Large intestine (tissue), 3 donors: ENCODE measurements around the gene MYO5C. TPM values are rescaled to one million over a fixed set of nuclear protein-coding genes. Genes with fewer than 3 reads are reported as not detected.

Experiments
- DNase-seq, 2 donors: peaks; one replicate each; pipeline versions ENCODE4 v3.0.0 to v3.0.0-alpha.2; 2013
- H3K27ac ChIP-seq: one replicate; pipeline ENCODE4 v1.5.1; 2013; ENCODE audit warnings: low read length
- H3K27me3 ChIP-seq: 2 replicates; pipeline ENCODE4 v1.6.1; 2013; ENCODE audit warnings: low read length; ENCODE audit not compliant: control insufficient read depth, insufficient read depth
- H3K36me3 ChIP-seq: 2 replicates; pipeline ENCODE4 v1.6.1; 2013; ENCODE audit warnings: low read length; ENCODE audit not compliant: control insufficient read depth, insufficient read depth
- H3K4me1 ChIP-seq: one replicate; pipeline ENCODE4 v1.6.1; 2013; ENCODE audit warnings: low read length; ENCODE audit not compliant: control insufficient read depth, insufficient read depth
- H3K4me3 ChIP-seq: one replicate; pipeline ENCODE4 v1.5.1; 2013; ENCODE audit warnings: low read length
- H3K9me3 ChIP-seq: one replicate; pipeline ENCODE4 v1.6.1; 2013; ENCODE audit warnings: mild to moderate bottlenecking, low read depth, low read length, moderate library complexity; ENCODE audit not compliant: control insufficient read depth
- WGBS: methylation state at CpG from one replicate; pipeline ENCODE4 v1.1.5; 2013; ENCODE audit warnings: low lambda C conversion rate; ENCODE audit not compliant: insufficient coverage; 5-methylcytosine and 5-hydroxymethylcytosine counted together
- polyA plus RNA-seq: library from polyadenylated mRNA; unstranded; fragments of 120-200 nt; gene quantifications from one replicate; pipeline ENCODE4 v1.2.1, GENCODE V29; 2013

The MYO5C gene
- polyA plus RNA-seq, 1 donor, result 12.8 TPM

DNA sequence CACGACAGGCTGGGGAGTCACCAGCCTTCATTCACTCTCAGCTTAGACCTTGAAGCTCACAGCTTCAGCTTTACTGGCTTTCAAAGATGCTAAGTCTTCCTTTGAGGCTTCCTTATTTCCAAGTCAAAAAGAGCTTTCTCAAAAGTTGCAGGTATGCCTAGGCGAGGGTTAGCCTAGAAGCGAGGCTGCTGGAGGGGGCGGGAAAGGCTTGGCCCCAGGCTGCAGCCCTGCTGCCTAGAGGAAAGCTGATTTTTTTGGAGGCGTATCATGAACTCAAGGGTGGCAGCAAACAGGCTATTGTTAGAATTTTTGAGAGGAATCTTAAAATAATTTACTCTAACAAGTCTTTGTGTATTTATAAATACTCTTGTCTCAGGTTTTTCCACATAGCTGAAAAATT is 37.1 kb downstream of the MYO5C start:
- H3K27ac ChIP-seq, result no peak overlapping the region
- DNase-seq, result no peak
- no peak overlapping the region for H3K4me3 ChIP-seq
- H3K9me3 ChIP-seq, result no peaks in the 10 kb centered on the region
- no CpG with 5 or more reads among the region's 5 CpGs for WGBS
- H3K4me1 ChIP-seq, result no peaks in the 10 kb centered on the region
- no peaks in the 10 kb centered on the region for H3K27me3 ChIP-seq
- H3K36me3 ChIP-seq, result peaks cover 9% of the 10 kb centered on the region

DNA sequence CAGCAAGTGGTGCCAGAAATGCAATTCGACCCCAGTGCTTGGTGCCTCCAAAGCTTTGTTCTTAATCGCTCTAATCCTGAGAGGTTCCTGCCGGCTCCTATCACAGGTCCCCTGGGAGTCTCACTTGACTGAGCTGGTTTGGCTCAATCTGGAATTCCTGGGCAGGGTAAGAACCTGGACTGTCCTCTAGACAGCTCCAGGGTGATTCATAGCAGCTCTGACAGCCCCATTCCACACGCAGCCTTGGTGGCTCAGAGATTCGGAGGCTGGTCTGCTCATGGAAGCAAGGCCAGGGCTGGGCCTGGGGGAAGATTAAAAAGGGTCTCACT is 37.9 kb downstream of the MYO5C start:
- Histone ChIP-seq H3K27me3 (no peaks in the 10 kb centered on the region), H3K4me1 (no peaks in the 10 kb centered on the region), H3K27ac (no peak overlapping the region), H3K4me3 (no peak overlapping the region), H3K36me3 (peaks cover 13% of the 10 kb centered on the region), H3K9me3 (no peaks in the 10 kb centered on the region)
- WGBS, result no CpG with 5 or more reads among the region's 5 CpGs
- no peak for DNase-seq

DNA sequence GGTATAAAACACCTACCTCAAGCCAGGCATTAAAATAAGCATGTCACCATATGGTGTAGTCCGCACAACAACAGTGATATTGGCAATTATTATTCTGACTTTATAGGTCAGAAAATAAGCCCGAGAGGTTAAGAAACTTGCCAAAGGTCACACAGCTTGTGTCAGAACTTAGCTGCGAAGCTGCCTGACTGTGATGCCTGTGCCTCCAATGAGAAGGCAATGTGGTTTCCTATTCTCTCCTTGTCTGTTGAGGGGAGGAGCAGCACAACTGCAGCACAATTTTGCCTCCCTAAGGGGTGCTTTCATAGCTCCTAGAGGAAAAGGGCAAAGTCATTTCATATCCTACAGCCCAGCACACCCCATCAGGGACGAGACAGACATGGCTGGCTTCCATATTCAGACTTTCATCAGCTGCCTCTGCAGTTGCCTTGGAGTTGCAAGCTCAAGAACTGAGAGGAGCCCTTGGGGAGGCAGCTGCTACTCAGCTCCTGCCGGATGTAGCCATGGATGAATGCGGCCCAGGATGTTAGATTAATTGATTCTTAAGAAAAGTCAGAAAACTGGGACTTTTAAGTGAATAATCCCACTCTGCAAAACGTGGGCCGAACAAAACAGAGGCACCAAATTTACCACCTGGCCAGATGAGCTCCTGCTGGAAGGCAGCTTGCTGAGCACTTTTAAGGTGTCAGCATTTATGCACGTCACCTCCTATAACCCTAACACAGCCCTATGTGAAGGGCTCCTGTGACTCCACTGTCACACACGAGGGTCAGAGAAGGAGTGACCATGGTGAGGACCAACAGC is 38.5 kb downstream of the MYO5C start:
- WGBS, result no CpG with 5 or more reads among the region's 10 CpGs
- no peaks in the 10 kb centered on the region for H3K4me1 ChIP-seq
- peaks cover 14% of the 10 kb centered on the region for H3K36me3 ChIP-seq
- no peak overlapping the region for H3K27ac ChIP-seq
- H3K4me3 ChIP-seq, result no peak overlapping the region
- DNase-seq, result no peak
- no peaks in the 10 kb centered on the region for H3K27me3 ChIP-seq
- H3K9me3 ChIP-seq, result no peaks in the 10 kb centered on the region

DNA sequence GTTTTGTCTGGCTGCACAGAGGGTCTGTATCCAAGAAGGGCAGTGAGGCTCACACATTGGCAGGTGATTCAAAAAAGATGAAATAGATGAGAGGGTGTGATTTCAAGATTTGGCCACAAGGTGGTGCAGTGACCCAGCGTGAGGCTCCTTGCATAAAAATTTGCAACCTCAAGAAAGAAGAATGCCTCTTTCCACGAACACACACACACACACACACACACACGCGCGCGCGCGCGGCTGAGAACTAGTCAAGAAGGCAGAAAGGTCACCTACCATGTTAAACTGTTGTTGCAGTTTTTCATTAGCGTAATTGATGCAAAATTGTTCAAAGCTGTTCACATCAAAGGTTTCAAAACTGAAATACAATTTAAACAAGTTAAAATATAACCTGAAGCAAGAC is 39.2 kb downstream of the MYO5C start:
- H3K27me3 ChIP-seq, result no peaks in the 10 kb centered on the region
- no peak overlapping the region for H3K4me3 ChIP-seq
- no CpG with 5 or more reads among the region's 10 CpGs for WGBS
- H3K36me3 ChIP-seq, result peaks cover 14% of the 10 kb centered on the region
- no peaks in the 10 kb centered on the region for H3K4me1 ChIP-seq
- peak; percentile 58 to 77 for DNase-seq
- no peak overlapping the region for H3K27ac ChIP-seq
- H3K9me3 ChIP-seq, result no peaks in the 10 kb centered on the region

DNA sequence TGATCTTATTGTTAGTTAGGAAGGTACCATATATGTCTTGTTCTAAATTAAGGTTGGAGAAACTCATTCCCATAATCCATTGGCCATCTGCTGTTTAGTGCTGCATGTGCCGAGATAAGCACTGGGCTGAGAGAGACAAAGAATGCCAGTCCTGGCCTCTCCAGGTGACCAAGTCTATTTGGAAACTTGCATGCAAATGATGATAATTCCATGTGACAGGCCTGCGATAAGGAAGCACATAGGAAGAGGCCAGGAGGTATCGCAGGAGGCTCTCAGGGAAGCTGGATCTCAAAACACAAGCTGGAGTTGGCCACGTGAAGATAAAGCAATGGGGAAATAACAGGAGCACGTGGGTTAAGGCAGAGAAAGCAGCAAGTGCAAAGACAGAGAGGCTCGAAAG is 39.7 kb downstream of the MYO5C start:
- Histone ChIP-seq H3K36me3 (peaks cover 16% of the 10 kb centered on the region), H3K9me3 (no peaks in the 10 kb centered on the region), H3K4me3 (no peak overlapping the region), H3K4me1 (no peaks in the 10 kb centered on the region), H3K27me3 (no peaks in the 10 kb centered on the region), H3K27ac (no peak overlapping the region)
- peak in 1 of 2 donors; percentile 16 for DNase-seq
- 90% methylated on average over 3 of the region's 6 CpGs for WGBS

DNA sequence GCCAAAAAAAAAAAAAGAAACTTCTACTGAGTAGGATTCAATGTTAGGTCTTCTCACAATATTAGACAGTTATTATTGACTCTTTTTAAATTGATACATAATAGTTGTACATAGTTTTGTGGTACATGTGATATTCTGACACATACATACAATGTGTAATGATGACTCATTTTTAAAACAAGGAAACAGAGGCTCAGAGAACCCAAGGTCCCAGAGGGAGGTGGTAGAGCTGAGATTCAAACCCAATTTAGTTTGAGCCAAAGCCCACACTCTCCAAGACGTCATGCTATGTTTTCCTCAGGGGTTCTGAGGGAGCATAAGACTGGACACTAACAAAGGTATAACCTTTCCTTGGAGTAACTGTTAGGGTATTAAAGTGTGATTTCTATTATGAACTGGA is 40.6 kb downstream of the MYO5C start:
- no peak for DNase-seq
- Histone ChIP-seq H3K9me3 (no peaks in the 10 kb centered on the region), H3K36me3 (peaks cover 16% of the 10 kb centered on the region), H3K4me1 (no peaks in the 10 kb centered on the region), H3K27ac (no peak overlapping the region), H3K4me3 (no peak overlapping the region), H3K27me3 (no peaks in the 10 kb centered on the region)
- no CpG with 5 or more reads among the region's 1 CpG for WGBS

DNA sequence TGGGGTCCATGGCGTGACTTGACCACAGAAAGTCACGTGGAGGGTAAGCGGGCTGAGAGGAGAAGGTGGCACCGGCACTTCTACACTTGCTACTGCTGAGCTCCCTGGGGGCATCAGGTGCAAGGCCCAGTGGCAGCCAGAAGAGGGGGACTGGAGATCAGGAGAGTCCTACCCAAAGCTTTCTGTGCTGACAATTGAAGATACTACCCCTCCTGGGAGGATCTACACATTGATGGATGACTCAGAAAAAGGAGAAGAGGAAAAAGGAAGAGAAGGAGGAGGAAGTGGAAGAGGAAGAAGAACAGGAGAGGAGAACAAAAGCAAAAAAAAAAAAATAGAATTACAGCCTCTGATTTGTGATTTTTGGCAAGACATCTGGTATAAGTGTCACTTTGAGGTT is 41.2 kb downstream of the MYO5C start:
- no peak for DNase-seq
- WGBS, result 100% methylated on average over 2 of the region's 4 CpGs
- no peaks in the 10 kb centered on the region for H3K27me3 ChIP-seq
- H3K27ac ChIP-seq, result no peak overlapping the region
- H3K9me3 ChIP-seq, result no peaks in the 10 kb centered on the region
- H3K4me1 ChIP-seq, result no peaks in the 10 kb centered on the region
- peaks cover 18% of the 10 kb centered on the region for H3K36me3 ChIP-seq
- no peak overlapping the region for H3K4me3 ChIP-seq

DNA sequence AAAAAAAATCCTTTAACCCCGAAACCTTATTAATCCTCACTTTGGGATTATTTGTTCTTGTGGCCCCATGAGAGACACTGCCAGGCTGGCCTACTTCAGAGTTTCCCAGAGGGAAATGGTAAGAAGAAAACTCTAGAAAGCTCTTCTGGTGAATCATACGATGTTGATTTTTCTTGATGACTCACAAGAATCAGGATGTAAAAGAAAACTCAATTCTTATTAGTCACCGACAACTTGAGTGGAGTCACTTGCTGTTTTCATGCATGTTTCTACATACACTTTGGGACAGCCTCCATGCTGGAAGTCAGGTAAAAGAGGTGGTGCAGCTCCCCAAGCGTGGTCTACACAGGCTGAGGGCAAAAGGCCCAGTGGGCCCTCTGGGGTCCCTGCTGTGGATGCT is 42.8 kb downstream of the MYO5C start:
- Histone ChIP-seq H3K4me3 (no peak overlapping the region), H3K9me3 (no peaks in the 10 kb centered on the region), H3K4me1 (no peaks in the 10 kb centered on the region), H3K27me3 (no peaks in the 10 kb centered on the region), H3K27ac (no peak overlapping the region), H3K36me3 (peaks cover 23% of the 10 kb centered on the region)
- DNase-seq, result no peak
- WGBS, result no CpG with 5 or more reads among the region's 4 CpGs

DNA sequence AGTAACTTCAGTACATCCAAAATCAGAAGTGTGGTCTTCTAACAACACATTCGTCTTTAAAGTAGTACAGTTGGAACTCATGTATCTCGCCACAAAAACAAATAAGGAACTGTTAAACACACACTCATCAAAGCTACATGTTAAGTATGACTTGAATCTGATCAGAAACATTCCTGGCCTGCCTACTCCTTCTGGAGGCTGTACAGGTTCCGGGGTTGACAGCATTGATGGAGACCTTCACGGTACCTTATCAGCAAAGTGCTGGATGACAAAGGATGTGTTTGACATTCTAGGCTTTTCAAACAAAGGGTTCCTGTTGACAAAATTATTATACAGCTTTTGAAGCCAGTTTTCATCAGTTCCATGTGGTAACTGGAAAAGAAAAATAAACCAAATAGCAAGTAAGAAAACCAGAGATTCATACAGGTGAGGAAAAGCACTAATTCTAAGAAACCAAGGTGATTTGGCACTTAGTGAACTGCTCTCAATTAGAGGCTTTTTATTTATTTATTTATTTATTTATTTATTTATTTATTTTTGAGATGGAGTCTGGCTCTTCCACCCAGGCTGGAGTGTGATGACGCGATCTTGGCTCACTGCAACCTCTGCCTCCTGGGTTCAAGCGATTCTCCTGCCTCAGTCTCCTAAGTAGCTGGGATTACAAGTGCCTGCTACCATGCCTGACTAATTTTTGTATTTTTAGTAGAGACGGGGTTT is 44.3 kb downstream of the MYO5C start:
- WGBS, result 65% methylated on average over 3 of the region's 8 CpGs
- Histone ChIP-seq H3K36me3 (peaks cover 27% of the 10 kb centered on the region), H3K4me3 (no peak overlapping the region), H3K27ac (no peak overlapping the region), H3K27me3 (no peaks in the 10 kb centered on the region), H3K9me3 (no peaks in the 10 kb centered on the region), H3K4me1 (no peaks in the 10 kb centered on the region)
- DNase-seq, result no peak

DNA sequence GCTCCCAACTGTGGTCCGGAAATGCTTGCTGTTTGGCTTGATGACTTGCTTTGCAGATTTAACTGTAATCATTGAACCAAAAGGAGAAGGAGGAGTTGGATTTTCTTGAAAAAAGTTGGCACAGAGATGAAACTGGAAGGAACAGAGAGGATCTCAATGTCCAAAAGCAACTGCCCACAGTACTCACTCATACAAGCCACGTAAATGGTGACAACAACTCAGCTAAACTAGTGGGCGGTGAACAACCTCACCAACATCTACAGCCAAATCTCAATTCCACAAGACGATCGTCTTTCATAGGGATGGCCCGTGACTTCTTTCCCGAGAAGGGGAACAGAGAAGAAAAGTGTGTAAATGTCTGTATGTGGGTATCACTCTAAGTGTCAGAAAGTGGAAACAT is 48.1 kb downstream of the MYO5C start:
- DNase-seq, result no peak
- Histone ChIP-seq H3K4me1 (no peaks in the 10 kb centered on the region), H3K36me3 (peaks cover 26% of the 10 kb centered on the region), H3K9me3 (no peaks in the 10 kb centered on the region), H3K27me3 (no peaks in the 10 kb centered on the region), H3K4me3 (no peak overlapping the region), H3K27ac (no peak overlapping the region)
- WGBS, result no CpG with 5 or more reads among the region's 7 CpGs
